ENCODE measurements around the gene ZSCAN29. TPM values are rescaled to one million over a fixed set of nuclear protein-coding genes. Genes with fewer than 3 reads are reported as not detected.

ZSCAN29 gene
- total RNA-seq, 2 experiments from 2014 or later: 30.2 to 73.7 TPM

GRCh38 chr15:43329217-43329959, 41.5 kb downstream of the ZSCAN29 start:
- Histone ChIP-seq H3K4me1 (ENCODE audit: insufficient read depth, low read length, poor library complexity, severe bottlenecking) (peaks cover 42% of the 10 kb centered on the region), H3K36me3 (ENCODE audit: insufficient read depth, low read length) (peaks cover 24% of the 10 kb centered on the region), H3K4me2 (ENCODE audit: low read length) (peak overlapping the region; percentile 79), H3K9me3 (ENCODE audit: low read length) (no peaks in the 10 kb centered on the region), H3K9me2 (ENCODE audit: insufficient read depth, low read length) (no peaks in the 10 kb centered on the region), H3K79me2 (ENCODE audit: insufficient read depth, low read depth, low read length) (peaks cover 16% of the 10 kb centered on the region), H3K4me3 (ENCODE audit: low read depth, low read length, poor library complexity, severe bottlenecking) (peak overlapping the region; percentile 72), H4K20me1 (ENCODE audit: insufficient read depth, low read length) (0 out of 2 replicates have a peak, but pooled peaks cover 7% of the 10 kb centered on the region), H3K27ac (ENCODE audit: low read depth, low read length, poor library complexity, severe bottlenecking) (peak overlapping the region; percentile 79), H2AFZ (ENCODE audit: low read length) (peak overlapping the region; percentile 96; the same call in 1 of the 2 replicates)
- intact Hi-C loops (cut with micrococcal nuclease; ENCODE audit: unreplicated experiment): no loop called here
- TF ChIP-seq CTCF (conservative IDR thresholded peaks at IDR 0.05; ENCODE audit: low read length) (no peak), EZH2phosphoT487 (IDR thresholded peaks at IDR 0.05; ENCODE audit: borderline replicate concordance, low read depth, low read length) (no peak)
- ChIA-PET CTCF (ENCODE audit: unreplicated experiment) (no interaction called here), POLR2A (interaction anchor here (0.6 kb wide), 1 partner anchor 10 kb away, joined by 3 read pairs; no protein-coding TSS in a partner anchor)
- DNase-seq (ENCODE audit: low spot score): no peak
- BruUV-seq (replicated peaks): no TSS peak

DNA sequence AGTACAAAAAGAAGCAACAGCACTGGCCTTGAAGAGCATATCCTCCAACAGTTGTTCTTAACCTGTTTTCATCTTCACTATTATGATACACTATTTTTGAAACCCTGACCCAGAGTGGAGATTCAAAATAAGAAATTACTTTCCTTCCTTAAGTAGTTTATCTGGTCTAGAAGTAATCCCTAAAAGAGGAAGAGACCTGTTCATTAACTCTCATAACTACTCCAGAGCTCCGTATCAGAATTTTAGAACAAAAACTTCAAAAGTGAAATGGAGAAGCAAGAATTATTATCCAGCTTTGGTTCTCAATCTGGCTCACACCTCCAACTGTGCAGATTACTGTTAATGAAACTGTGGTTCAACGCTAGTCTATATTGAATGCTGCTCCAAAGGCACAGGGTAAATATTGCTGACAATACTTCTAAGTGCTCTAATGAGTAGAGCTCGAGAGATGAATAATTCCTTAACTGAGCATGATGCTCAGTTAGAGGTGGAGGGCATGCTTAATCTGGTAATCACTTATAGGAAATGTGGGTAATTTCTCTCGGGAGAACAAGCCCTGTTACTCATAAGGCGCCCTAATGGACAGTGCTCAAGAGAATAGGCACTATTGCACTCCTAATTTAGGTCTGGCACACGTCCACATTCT, 45.7 kb downstream of the ZSCAN29 start:
- ChIA-PET CTCF (ENCODE audit: unreplicated experiment) (no interaction called here), POLR2A (interaction anchor here (0.7 kb wide), 1 partner anchor 228 kb away, joined by 3 read pairs; no protein-coding TSS in a partner anchor)
- H3K9me3 ChIP-seq (ENCODE audit: low read length): no peaks in the 10 kb centered on the region
- no peak for DNase-seq (ENCODE audit: low spot score)
- intact Hi-C loops (cut with micrococcal nuclease; ENCODE audit: unreplicated experiment): no loop called here
- H3K4me1 ChIP-seq (ENCODE audit: insufficient read depth, low read length, poor library complexity, severe bottlenecking): peaks cover 34% of the 10 kb centered on the region
- H3K36me3 ChIP-seq (ENCODE audit: insufficient read depth, low read length): peaks cover 19% of the 10 kb centered on the region
- no peak overlapping the region for H2AFZ ChIP-seq (ENCODE audit: low read length)
- 0 out of 2 replicates have a peak, but pooled peaks cover 7% of the 10 kb centered on the region for H4K20me1 ChIP-seq (ENCODE audit: insufficient read depth, low read length)
- no peak overlapping the region for H3K4me3 ChIP-seq (ENCODE audit: low read depth, low read length, poor library complexity, severe bottlenecking)
- TF ChIP-seq EZH2phosphoT487 (IDR thresholded peaks at IDR 0.05; ENCODE audit: borderline replicate concordance, low read depth, low read length): no peak
- TF ChIP-seq CTCF (conservative IDR thresholded peaks at IDR 0.05; ENCODE audit: low read length): no peak
- peaks cover 16% of the 10 kb centered on the region for H3K79me2 ChIP-seq (ENCODE audit: insufficient read depth, low read depth, low read length)
- H3K27ac ChIP-seq (ENCODE audit: low read depth, low read length, poor library complexity, severe bottlenecking): no peak overlapping the region
- BruUV-seq (replicated peaks): no TSS peak
- H3K4me2 ChIP-seq (ENCODE audit: low read length): peak overlapping the region; percentile 1; the same call in 1 of the 2 replicates
- H3K9me2 ChIP-seq (ENCODE audit: insufficient read depth, low read length): no peaks in the 10 kb centered on the region

Data from OCI-LY7 (cell line).